Calu3 (cell line): ENCODE data around the gene BTBD18. TPM values are rescaled to one million over a fixed set of nuclear protein-coding genes. Genes with fewer than 3 reads are reported as not detected.

Experiments used
- BruUV-seq: library from RNA; stranded (reverse); fragments of 400-500 nt; replicated peaks from 2 replicates; lab custom pipeline; 2021; lab: Mats Ljungman, UMichigan
- CTCF ChIA-PET: fragments of 300-600 bp; sonication (Branson Sonifier 250); formaldehyde crosslinking; loops from one replicate; lab custom pipeline; 2022; ENCODE audit warnings: antibody characterized with exemption; lab: Charles Lee
- DNase-seq: peaks from one replicate; pipeline ENCODE4 v3.0.0; 2022
- H3K27ac Mint-ChIP-seq: one replicate; pipeline ENCODE4 v1.8.0; 2022; ENCODE audit warnings: mixed read lengths; ENCODE audit not compliant: unreplicated experiment
- H3K27me3 Mint-ChIP-seq: one replicate; pipeline ENCODE4 v1.8.0; 2022; ENCODE audit warnings: mixed read lengths; ENCODE audit not compliant: unreplicated experiment
- H3K36me3 Mint-ChIP-seq: one replicate; pipeline ENCODE4 v1.8.0; 2022; ENCODE audit warnings: mild to moderate bottlenecking, moderate library complexity, mixed read lengths; ENCODE audit not compliant: insufficient read depth, unreplicated experiment
- H3K4me1 Mint-ChIP-seq: one replicate; pipeline ENCODE4 v1.8.0; 2022; ENCODE audit warnings: mild to moderate bottlenecking, low read depth, mixed read lengths; ENCODE audit not compliant: unreplicated experiment
- H3K4me3 Mint-ChIP-seq: one replicate; pipeline ENCODE4 v1.8.0; 2022; ENCODE audit warnings: mild to moderate bottlenecking, low read depth, moderate library complexity, mixed read lengths; ENCODE audit not compliant: unreplicated experiment
- H3K9me3 Mint-ChIP-seq: one replicate; pipeline ENCODE4 v1.8.0; 2022; ENCODE audit warnings: low read depth, mixed read lengths; ENCODE audit not compliant: unreplicated experiment
- CTCF ChIP-seq: fragments of 200-600 bp; IDR thresholded peaks from one replicate; pipeline ENCODE4 v1.8.0; 2022; ENCODE audit warnings: antibody characterized with exemption; ENCODE audit not compliant: unreplicated experiment
- intact Hi-C: fragments of 100-400 bp; cut with micrococcal nuclease; formaldehyde crosslinking; loops from one replicate; pipeline ENCODE4 v1.10.0; 2022; ENCODE audit not compliant: unreplicated experiment
- total RNA-seq: library from RNA; stranded (reverse); gene quantifications from 2 replicates; pipeline ENCODE4 v1.2.3, GENCODE V29; 2022

Gene BTBD18
- total RNA-seq, 1 experiment from 2014 or later: not detected

DNA sequence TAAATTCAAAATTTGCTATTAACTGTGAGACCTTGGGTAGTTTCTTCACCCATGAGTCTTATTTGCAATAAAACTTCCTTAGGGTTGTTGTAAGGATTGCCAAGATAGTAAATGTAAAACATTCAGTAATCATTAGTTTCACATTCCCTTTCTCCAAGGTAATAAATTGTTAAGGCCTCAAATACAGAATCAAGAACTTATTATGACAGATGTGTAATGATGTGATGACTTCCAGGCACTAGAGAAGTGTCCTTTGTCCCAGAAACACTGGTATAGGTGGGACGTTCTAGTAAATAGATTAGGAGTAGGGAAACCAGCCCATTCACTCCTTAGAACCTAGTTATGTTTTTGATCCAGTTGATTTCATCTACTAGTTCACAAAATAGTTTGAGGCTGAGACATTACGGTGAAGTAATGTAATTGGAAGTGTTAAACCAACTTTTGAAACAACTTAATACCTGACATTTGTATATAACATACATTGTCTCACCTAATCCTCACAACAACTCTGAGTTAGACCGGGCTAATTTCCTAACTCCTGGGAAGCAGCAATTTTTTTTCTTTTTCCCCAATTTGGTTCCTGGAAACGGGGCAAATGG lies 35.5 kb upstream of the BTBD18 start:
- DNase-seq: no peak
- Mint-ChIP-seq H3K27me3 (no peaks in the 10 kb centered on the region), H3K4me1 (peaks cover 77% of the 10 kb centered on the region), H3K4me3 (no peak overlapping the region), H3K36me3 (peaks cover 73% of the 10 kb centered on the region), H3K27ac (peak overlapping the region; percentile 61), H3K9me3 (no peaks in the 10 kb centered on the region)
- intact Hi-C loops: loop anchor here (10.0 kb wide), 1 partner anchor 122 kb away; the partner anchor contains the start of gene ZDHHC5
- TF ChIP-seq CTCF: no peak
- CTCF ChIA-PET: no interaction called here
- no TSS peak for BruUV-seq

- H3K4me1 Mint-ChIP-seq: peaks cover 77% of the 10 kb centered on the region
- no peak for DNase-seq
These were observed 34.8 kb upstream of the BTBD18 start for GRCh38 chr11:57786436-57786835.

DNA sequence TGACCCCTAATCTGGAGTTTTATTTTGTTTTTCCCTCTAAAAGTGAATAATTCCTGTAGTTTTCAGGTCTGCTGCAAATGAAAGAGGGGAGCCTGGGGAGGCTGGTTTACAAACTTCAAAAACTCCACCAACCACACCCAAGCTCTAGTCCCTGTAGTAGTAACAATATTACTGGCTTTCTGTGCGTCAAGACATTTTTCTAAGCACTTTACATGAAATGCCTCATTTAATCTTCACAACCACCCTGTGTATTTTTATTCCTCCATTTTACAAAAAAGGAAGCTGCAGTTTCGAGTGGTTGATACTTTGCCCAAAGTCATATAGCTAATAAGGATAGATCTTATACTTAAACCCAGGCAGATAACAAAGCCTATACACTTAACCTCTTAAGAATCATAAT lies 33.5 kb upstream of the BTBD18 start:
- CTCF ChIA-PET: interaction anchor here (1.3 kb wide), 2 partner anchors 18 to 22 kb away, joined by 3 to 5 read pairs; no protein-coding TSS in a partner anchor
- Mint-ChIP-seq H3K4me1 (peaks cover 83% of the 10 kb centered on the region), H3K27ac (peak overlapping the region; percentile 58), H3K9me3 (no peaks in the 10 kb centered on the region), H3K36me3 (peaks cover 67% of the 10 kb centered on the region), H3K4me3 (peak overlapping the region; percentile 19), H3K27me3 (no peaks in the 10 kb centered on the region)
- no peak for DNase-seq
- no TSS peak for BruUV-seq
- intact Hi-C loops: loop anchor here (10.0 kb wide), 1 partner anchor 120 kb away; the partner anchor contains the start of gene ZDHHC5
- TF ChIP-seq CTCF: no peak

More at GRCh38 chr11:57786436-57786835, 34.8 kb upstream of the BTBD18 start:
- no TSS peak for BruUV-seq
- CTCF ChIA-PET: interaction anchor here (1.3 kb wide), 1 partner anchor 14 kb away, joined by 3 read pairs; no protein-coding TSS in a partner anchor
- Mint-ChIP-seq H3K4me3 (no peak overlapping the region), H3K9me3 (no peaks in the 10 kb centered on the region), H3K27me3 (no peaks in the 10 kb centered on the region), H3K36me3 (peaks cover 73% of the 10 kb centered on the region), H3K27ac (peak overlapping the region; percentile 61)
- intact Hi-C loops: loop anchor here (10.0 kb wide), 1 partner anchor 122 kb away; the partner anchor contains the start of gene ZDHHC5
- TF ChIP-seq CTCF: no peak

- peak; percentile 90 for DNase-seq
- TF ChIP-seq CTCF: no peak
- no TSS peak for BruUV-seq
- CTCF ChIA-PET: interaction anchor here (0.8 to 1.8 kb wide), 4 partner anchors 15 to 20 kb away, joined by 3 to 7 read pairs (median 3); partner anchors contain the start of gene CTNND1
- H3K36me3 Mint-ChIP-seq: peaks cover 83% of the 10 kb centered on the region
- H3K27me3 Mint-ChIP-seq: no peaks in the 10 kb centered on the region
- H3K27ac Mint-ChIP-seq: peak overlapping the region; percentile 99
- H3K9me3 Mint-ChIP-seq: no peaks in the 10 kb centered on the region
- intact Hi-C loops: loop anchor here (1.0 to 10.0 kb wide), 2 partner anchors 18 to 117 kb away; partner anchors contain the start of gene ZDHHC5
- peak overlapping the region; percentile 65 for H3K4me3 Mint-ChIP-seq
- peaks cover 90% of the 10 kb centered on the region for H3K4me1 Mint-ChIP-seq
These were observed 29.9 kb upstream of the BTBD18 start for GRCh38 chr11:57781529-57781943.
